Measurements from ENCODE around the gene GLG1.
"Not testable (repeated sequence)": the region's sequence is repeated elsewhere in the genome, so short reads cannot be mapped to it uniquely, and the experiment has no call there.

Gene GLG1

GRCh38 chr16:74606521-74607309, at the start of gene GLG1:
TSS of gene GLG1 (minus strand) at chr16:74607114. CDS start at chr16:74607094, 20 bp downstream.
- peak; percentile 71 for DNase-seq

DNA sequence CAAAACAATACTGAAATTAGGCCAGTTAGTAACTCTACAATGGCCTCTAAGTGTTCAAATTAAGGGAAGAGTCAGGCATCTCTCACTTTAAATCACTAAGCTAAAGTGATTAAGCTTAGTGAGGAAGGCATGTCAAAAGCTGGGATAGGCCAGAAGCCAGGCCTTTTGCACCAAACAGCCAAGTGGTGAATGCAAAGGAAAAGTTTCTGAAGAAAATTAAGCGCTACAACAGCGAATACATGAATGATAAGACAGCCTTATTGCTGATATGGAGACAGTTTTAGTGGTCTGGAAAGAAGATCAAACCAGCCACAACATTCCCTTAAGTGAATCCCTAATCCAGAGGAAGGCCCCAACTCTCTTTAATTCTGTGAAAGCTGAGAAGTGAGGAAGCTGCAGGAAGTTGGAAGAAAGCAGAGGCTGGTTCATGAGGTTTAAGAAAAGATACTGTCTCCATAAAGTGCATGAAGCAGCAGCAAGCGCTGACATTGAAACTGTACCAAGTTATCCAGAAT, 47.7 kb upstream of the GLG1 start:
- no peak for DNase-seq

GRCh38 chr16:74652883-74653282, 46.0 kb upstream of the GLG1 start:
- not testable (repeated sequence) for DNase-seq

DNA sequence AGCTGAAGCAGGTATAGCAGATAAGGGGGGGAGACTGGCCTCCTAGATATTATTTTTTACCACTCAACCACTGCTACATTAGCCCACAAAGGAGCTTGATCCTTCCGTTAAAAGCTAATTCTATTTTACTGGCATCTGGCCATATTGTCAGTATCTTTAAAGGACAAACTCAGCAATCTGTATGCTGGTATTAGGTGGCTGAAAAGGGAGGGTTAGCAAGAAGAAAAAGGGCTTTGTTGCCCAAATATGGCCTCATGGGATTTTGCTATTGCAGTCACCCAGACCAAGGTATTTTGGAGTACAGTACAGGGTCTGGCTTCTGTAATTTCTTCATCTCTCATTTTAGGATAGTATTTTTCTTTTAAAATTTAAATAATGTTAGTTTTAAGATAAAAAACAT, 45.3 kb upstream of the GLG1 start:
- DNase-seq, result no peak

GRCh38 chr16:74651841-74652240, 44.9 kb upstream of the GLG1 start:
- DNase-seq, result no peak

- DNase-seq, result no peak
Measured at GRCh38 chr16:74650966-74651567, 44.2 kb upstream of the GLG1 start.

- no peak for DNase-seq
Measured at GRCh38 chr16:74649839-74650504, 43.1 kb upstream of the GLG1 start.

DNA sequence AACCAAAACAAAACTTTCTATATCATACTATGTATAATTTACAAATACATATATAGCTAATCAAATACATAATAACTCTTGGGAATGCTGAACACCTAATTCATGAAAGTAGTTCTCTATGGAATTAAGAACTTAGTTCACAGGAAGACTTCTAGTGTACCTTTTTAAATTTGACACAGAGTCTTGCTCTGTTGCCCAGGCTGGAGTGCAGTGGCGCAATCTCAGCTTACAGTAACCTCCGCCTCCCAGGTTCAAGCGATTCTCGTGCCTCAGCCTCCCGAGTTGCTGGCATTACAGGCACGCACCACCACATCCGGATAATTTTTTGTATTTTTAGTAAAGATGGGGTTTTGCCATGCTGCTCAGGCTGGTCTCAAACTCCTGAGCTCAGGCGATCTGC, 35.1 kb upstream of the GLG1 start:
- DNase-seq, result no peak

DNA sequence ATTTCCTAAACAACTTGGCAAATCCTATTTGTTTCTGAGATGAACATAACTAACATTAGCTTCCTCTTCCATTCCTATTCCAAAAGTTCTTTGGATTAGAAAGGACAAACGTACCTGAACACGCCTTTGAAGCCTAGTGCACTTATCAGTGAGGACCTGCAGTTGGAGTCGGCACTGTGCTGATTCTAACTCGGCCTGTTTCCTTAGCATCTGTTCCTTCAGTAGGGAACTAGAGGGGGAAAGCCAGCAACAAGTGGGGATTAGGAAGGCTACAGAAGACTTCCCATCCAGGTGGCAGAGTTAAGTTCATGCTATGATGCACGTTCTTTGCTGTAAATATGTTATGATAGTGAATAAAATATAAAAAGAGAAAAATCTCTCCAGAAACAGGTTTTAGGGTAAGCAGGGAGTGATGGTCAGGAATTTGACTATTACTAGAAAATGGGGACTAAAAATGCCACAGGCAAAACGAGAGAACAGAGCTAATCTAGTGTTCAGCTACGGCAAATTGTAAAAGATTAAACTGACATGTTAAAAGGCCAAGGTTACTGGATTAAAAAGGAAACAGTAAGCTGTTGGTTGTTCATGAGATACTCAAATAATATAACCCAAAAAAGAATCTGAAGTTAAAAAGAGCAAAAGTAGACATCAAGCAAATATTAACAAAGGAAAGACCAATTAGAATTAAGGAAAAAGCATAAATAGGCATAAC, 31.0 kb upstream of the GLG1 start:
- DNase-seq, result no peak

DNA sequence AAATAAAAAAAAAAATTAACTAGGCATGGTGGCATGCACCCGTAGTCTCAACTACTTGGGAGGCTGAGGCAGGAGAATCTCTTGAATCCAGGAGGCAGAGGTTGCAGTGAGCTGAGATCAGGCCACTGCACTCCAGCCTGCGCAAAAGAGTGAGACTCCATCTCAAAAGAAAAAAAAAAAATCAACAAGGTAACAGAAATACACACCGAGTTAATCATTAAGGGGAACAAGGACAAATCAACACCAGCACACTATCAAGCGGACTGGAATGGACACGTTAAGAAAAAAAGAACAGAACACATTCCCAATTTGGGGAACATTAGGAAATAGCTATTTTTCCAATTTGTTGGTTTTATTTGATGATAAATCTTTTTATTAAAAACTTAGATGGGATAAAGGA, 28.4 kb upstream of the GLG1 start:
- no peak for DNase-seq

GRCh38 chr16:74633686-74634085, 26.8 kb upstream of the GLG1 start:
- DNase-seq, result no peak

DNA sequence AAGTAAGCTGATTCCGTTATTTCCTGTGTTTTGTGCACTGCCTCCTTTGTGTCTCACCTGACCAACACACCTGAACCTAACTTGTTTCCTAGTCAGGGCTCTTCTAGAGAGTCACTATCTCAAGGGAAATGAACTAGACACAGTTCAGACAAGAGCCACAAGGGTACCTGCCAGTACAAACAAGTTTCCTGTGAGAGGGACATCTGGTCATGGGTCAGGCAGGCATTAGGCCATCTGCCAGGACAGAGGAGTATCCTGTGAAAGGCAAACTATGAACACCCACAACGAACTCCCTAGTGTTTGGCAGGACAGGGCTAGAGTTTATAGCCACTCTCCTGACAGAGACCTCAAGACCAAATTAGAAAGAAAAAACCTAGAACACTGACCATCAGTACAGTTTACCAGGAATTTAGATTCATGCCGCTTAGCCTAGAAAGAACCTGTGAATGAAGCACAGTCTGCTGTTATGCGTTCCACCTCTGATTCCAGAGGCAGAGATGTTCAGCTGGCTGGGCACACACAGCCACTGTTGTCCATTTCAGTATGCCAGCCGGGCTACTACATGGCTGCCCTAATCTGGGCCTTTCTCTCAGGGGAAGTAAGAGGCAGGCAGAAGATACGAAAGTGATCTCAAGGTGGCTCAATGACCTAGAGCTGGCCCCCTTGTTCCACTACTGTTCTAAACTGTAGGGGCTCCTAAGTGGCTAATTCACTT, 20.7 kb upstream of the GLG1 start:
- DNase-seq, result no peak

DNA sequence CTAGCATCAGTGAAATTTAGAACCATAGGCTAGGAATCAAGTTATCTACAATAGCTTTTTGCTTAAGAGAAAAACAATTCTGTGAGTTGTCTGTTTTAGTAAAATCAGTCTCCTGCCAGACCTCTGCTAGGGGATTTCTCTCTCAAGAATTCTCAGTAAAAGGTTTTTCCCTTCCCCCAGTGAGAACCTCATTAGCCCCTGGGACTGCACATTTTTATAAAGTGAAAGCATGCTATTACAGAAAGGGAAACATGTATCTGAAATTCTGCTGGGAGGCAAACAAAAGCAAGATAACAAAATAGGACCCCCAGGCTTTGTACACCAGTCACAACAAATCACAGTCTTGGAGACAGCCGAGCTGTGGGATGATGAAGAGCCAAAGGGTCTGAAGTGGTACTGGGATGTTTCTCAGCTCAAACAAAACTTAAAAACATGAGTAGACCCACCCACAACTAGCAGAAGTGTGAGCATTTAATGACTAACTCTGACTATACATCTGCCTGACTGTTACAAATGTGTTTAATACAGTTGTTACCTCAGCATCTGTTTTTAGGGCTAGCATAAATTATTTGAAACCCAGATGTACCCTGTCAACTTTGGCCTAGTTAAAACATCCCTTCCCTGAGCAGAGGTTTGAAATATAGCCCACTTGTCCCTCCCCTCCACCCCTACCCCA, 20.0 kb upstream of the GLG1 start:
- no peak for DNase-seq

DNA sequence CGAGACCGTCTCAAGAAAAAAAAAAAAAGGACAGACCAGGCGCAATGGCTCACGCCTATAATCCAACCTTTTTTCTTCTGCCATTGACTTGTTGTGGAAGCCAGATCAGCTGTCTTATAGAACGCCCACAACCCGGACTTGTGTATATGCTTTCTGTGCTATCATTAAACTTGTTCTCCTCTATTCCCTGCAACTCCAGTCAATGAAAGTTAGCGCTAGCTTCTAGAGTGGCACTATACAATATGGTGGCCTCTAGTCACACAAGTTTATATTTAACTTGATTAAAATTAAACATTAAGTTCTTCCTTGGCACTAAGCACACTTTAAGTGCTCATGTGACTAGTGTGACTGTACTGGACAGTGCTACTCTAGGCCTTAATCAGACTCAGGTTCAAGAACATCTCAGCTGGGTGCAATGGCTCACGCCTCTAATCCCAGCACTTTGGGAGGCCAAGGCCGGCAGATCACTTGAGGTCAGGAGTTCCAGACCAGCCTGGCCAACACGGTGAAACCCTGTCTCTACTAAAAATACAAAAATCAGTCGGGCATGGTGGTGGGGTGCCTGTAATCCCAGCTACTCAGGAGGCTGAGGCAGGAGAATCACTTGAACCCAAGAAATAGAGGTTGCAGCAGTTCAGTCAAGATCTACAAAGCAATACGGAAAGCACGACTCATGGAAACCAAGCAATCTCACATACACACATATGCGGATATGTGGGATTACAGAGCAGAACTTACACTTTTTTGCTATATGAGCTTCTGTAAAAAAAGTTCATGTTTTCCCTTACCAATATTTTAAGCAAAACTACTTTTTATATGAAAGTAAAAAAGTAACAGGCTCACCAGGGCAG, 18.8 kb upstream of the GLG1 start:
- DNase-seq, result no peak

GRCh38 chr16:74623839-74624235, 16.9 kb upstream of the GLG1 start:
- DNase-seq, result no peak

- no peak for DNase-seq
Measured at GRCh38 chr16:74623214-74623838, 16.4 kb upstream of the GLG1 start.

- DNase-seq, result no peak
Measured at GRCh38 chr16:74622005-74622404, 15.1 kb upstream of the GLG1 start.

GRCh38 chr16:74617206-74617788, 10.4 kb upstream of the GLG1 start:
- no peak for DNase-seq

DNA sequence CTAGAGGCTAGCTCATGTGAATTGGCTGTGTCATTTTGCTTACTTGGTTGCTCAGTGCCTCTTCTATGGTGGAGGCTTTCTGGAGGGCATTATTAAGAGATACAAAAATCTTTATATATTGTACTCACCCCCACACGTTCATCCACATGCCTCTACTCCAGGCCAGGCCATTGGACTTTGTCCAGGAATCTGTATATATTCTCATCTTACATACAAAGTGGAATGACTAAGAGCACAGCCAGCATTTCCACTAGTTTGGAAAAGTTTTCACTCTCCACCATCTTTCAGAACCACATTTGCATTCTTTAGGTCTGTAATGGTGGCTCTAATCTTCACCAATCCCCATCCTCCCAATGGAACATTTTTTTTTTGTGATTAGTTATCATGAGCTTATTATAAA, 4.8 kb upstream of the GLG1 start:
- no peak for DNase-seq

- DNase-seq, result no peak
Measured at GRCh38 chr16:74608944-74609343, 2.0 kb upstream of the GLG1 start.

Data from GDM1 (cell line).